Glutamatergic neuron (in vitro differentiated cells): ENCODE results near the gene SPRED1. TPM values are rescaled to one million over a fixed set of nuclear protein-coding genes. Genes with fewer than 3 reads are reported as not detected.

Experiments used
- DNase-seq: peaks from one replicate; pipeline ENCODE4 v3.0.0; 2022
- H3K27ac Mint-ChIP-seq: one replicate; pipeline ENCODE4 v1.8.0; 2020; ENCODE audit warnings: mild to moderate bottlenecking, mixed read lengths, inconsistent platforms; ENCODE audit not compliant: unreplicated experiment
- H3K27me3 Mint-ChIP-seq: one replicate; pipeline ENCODE4 v1.8.0; 2020; ENCODE audit warnings: mild to moderate bottlenecking, moderate library complexity, mixed read lengths, inconsistent platforms; ENCODE audit not compliant: unreplicated experiment
- H3K36me3 Mint-ChIP-seq: one replicate; pipeline ENCODE4 v1.8.0; 2020; ENCODE audit warnings: mild to moderate bottlenecking, mixed read lengths, inconsistent platforms; ENCODE audit not compliant: unreplicated experiment
- H3K4me1 Mint-ChIP-seq: one replicate; pipeline ENCODE4 v1.8.0; 2020; ENCODE audit warnings: mild to moderate bottlenecking, low read depth, mixed read lengths, inconsistent platforms; ENCODE audit not compliant: unreplicated experiment
- H3K4me3 Mint-ChIP-seq: one replicate; pipeline ENCODE4 v1.8.0; 2020; ENCODE audit warnings: mild to moderate bottlenecking, mixed read lengths, inconsistent platforms; ENCODE audit not compliant: unreplicated experiment
- H3K9me3 Mint-ChIP-seq: one replicate; pipeline ENCODE4 v1.8.0; 2020; ENCODE audit warnings: mild to moderate bottlenecking, moderate library complexity, mixed read lengths, inconsistent platforms; ENCODE audit not compliant: unreplicated experiment
- CTCF ChIP-seq: fragments of 200-600 bp; sonication (generic); IDR thresholded peaks from one replicate; pipeline ENCODE4 v1.5.0; 2021; ENCODE audit not compliant: partially characterized antibody, unreplicated experiment
- total RNA-seq: library from RNA; stranded (reverse); fragmentation: NEBNext Ultra II Directional; extraction: Animal tissue kit (Norgen Biotek cat#: 25700); gene quantifications from one replicate; pipeline ENCODE4 v1.2.1, GENCODE V29; 2021; ENCODE audit not compliant: unreplicated experiment

The SPRED1 gene
- total RNA-seq, 1 donor from 2014 or later, result 2.4 TPM

GRCh38 chr15:38389924-38390542 lies 137.4 kb downstream of the SPRED1 start:
- DNase-seq, result peak; percentile 74
- Mint-ChIP-seq H3K27ac (no peak overlapping the region), H3K36me3 (no peaks in the 10 kb centered on the region), H3K4me3 (no peak overlapping the region), H3K9me3 (no peaks in the 10 kb centered on the region), H3K4me1 (no peaks in the 10 kb centered on the region), H3K27me3 (no peaks in the 10 kb centered on the region)
- TF ChIP-seq CTCF, result peak; percentile 94

GRCh38 chr15:38391191-38391590 lies 138.6 kb downstream of the SPRED1 start:
- no peak overlapping the region for H3K27ac Mint-ChIP-seq
- H3K36me3 Mint-ChIP-seq, result no peaks in the 10 kb centered on the region
- H3K9me3 Mint-ChIP-seq, result no peaks in the 10 kb centered on the region
- no peak for TF ChIP-seq CTCF
- H3K4me1 Mint-ChIP-seq, result no peaks in the 10 kb centered on the region
- H3K4me3 Mint-ChIP-seq, result no peak overlapping the region
- H3K27me3 Mint-ChIP-seq, result no peaks in the 10 kb centered on the region
- no peak for DNase-seq

GRCh38 chr15:38398134-38398533 lies 145.5 kb downstream of the SPRED1 start:
- H3K27ac Mint-ChIP-seq, result no peak overlapping the region
- H3K9me3 Mint-ChIP-seq, result no peaks in the 10 kb centered on the region
- TF ChIP-seq CTCF, result no peak
- H3K27me3 Mint-ChIP-seq, result no peaks in the 10 kb centered on the region
- no peaks in the 10 kb centered on the region for H3K4me1 Mint-ChIP-seq
- peaks cover 4% of the 10 kb centered on the region for H3K36me3 Mint-ChIP-seq
- H3K4me3 Mint-ChIP-seq, result no peak overlapping the region
- DNase-seq, result no peak

- Mint-ChIP-seq H3K9me3 (no peaks in the 10 kb centered on the region), H3K4me1 (peaks cover 4% of the 10 kb centered on the region), H3K36me3 (peaks cover 6% of the 10 kb centered on the region), H3K27me3 (no peaks in the 10 kb centered on the region), H3K27ac (no peak overlapping the region), H3K4me3 (no peak overlapping the region)
- TF ChIP-seq CTCF, result no peak
- DNase-seq, result no peak
These were observed 148.5 kb downstream of the SPRED1 start for GRCh38 chr15:38401106-38401505.

GRCh38 chr15:38401701-38402100 lies 149.1 kb downstream of the SPRED1 start:
- DNase-seq, result no peak
- Mint-ChIP-seq H3K4me1 (peaks cover 10% of the 10 kb centered on the region), H3K27ac (no peak overlapping the region), H3K9me3 (peaks cover 1% of the 10 kb centered on the region), H3K27me3 (peaks cover 2% of the 10 kb centered on the region), H3K36me3 (peaks cover 6% of the 10 kb centered on the region), H3K4me3 (no peak overlapping the region)
- TF ChIP-seq CTCF, result no peak
